GF-D8 (cell line): ENCODE data around the gene TCN2.
"Not testable (repeated sequence)": the region's sequence is repeated elsewhere in the genome, so short reads cannot be mapped to it uniquely, and the experiment has no call there.

Experiments used
- DNase-seq: peaks from one replicate; lab custom pipeline; 2025; lab: John Stamatoyannopoulos, UW

The TCN2 gene

GRCh38 chr22:30606455-30607299 lies at the start of gene TCN2:
Gene TCN2 (plus strand): TSS chr22:30607174. CDS start chr22:30607332, 158 bp downstream.
- peak; percentile 36 for DNase-seq

DNA sequence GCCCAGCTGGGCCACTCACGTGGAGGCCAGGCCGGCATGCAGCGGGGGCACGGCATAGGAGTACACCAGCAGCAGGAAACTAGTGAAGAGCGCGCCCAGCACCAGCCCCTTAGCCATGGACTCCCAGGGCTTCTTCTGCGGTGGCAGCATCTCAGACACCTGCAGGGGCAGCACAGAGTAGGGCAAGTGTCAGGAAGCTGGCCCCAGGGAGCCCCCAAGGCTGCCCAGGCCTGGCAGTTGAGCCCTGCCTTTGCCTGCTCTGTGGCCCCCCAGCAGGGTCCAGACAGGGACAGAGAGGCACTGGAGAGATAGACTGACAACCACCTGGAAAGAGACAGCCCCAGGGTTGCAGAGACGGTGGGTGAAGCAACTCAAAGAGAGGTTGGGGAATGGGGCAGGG lies 49.7 kb upstream of the TCN2 start:
- DNase-seq = no peak

GRCh38 chr22:30559889-30560288 lies 47.1 kb upstream of the TCN2 start:
- no peak for DNase-seq

- not testable (repeated sequence) for DNase-seq
These were observed 46.3 kb upstream of the TCN2 start for GRCh38 chr22:30560643-30561202.

DNA sequence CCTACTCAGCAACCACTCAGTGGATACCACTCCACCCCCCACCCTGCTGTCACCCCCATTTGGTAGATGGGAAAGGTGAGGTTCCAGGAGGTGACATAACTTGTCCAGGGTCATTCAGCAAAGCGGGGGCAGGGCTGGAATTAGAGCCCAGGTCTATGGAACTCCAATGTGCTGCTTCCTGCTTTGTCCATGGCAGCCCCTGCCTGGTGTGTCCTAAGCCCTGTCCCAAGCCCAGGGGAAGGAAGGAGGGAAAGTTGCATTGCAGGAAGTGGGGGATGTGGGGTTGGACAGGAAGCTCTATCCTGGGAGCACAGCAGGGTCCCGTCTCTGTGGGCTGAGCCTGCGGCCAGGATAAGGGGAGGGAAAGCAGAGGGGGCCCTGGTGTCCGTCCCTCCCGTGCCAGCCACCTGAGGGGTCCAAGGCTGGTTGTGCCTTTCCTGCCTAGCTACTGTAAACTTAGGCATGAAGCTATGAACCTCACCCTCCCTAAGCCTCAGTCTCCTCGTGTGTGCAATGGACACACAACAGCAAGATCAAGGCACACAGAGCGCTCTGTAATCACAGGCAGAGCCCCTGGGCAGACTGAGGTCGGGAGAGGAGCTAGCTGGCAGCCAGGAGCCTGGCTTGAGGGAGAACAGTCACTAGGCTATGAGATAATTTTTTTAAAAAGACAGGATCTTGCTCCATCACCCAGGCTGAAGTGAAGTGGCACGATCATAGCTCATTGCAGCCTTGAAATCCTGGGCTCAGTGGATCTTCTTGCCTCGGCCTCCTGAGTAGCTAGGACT lies 45.4 kb upstream of the TCN2 start:
- no peak for DNase-seq

DNA sequence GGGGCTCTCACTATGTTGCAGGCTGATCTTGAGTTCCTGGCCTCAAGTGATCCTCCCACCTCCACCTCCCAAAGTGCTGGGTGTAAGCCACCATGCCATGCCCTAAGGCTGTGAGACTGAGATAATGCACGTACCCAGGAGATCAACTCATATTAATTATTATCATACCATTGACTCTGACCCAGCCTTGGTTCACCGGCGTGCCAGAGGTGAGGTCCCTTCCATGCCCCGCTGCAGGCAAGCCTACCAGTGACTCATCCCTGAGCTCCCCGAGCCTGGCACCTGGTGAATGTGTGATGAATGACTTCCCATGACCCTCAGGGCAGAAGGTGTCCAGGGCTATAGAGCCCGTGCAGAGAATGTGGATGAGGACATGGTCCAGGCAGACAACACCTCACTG lies 44.6 kb upstream of the TCN2 start:
- no peak for DNase-seq

GRCh38 chr22:30564045-30564760 lies 42.8 kb upstream of the TCN2 start:
- no peak for DNase-seq

DNA sequence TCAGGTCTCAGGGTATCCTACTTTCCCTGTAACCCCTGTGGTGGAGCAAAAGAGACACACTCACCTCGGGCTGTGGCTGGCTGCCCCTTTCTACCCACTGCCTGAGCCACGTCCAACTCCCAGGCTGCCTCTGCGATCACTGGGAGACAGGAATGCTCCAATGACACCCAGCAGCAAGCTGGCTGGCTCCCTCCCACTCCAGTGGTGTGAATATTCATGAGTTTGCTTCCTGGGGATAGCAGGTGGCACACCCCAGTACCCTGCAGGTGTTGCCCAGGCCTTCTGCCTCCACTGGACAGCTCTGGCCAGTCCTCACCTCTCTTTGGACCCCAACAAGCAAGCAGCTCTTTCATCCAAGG lies 42.2 kb upstream of the TCN2 start:
- no peak for DNase-seq

- no peak for DNase-seq
These were observed 41.6 kb upstream of the TCN2 start for GRCh38 chr22:30565341-30565740.

DNA sequence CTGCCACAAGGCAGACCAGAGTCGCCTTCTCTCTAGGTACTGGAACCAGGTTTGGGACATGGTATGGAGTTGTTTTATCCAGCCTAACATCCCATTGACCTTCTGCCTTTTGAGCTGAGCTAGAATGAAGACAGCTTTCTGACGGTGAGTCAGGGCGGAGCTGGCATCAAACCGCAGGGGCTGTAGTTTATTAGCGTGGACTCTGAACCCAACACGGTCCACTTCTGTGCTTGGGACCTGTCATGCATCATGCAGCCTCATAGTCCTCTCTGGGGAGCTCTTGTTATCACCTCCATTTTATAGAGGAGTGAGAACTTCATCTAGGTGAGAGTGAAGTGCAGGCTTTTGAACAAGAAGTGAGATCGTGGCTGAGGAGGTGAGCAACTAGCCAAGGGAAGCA lies 40.8 kb upstream of the TCN2 start:
- no peak for DNase-seq

DNA sequence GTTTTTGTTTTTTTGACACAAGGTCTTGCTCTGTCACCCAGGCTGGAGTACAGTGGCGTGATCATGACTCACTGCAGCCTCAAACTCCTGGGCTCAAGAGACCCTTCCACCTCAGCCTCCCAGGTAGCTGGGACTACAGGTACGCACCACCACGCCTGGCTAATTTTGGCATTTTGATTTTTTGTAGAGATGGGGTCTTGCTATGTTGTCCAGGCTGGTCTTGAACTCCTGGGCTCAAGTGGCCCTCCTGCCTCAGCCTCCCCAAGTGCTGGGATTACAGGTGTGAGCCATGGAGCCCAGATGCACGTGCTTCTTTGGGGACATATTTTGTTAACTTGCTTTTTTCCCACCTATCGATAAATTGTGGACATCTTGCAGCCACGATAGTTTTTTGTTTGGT lies 39.7 kb upstream of the TCN2 start:
- DNase-seq = not testable (repeated sequence)

DNA sequence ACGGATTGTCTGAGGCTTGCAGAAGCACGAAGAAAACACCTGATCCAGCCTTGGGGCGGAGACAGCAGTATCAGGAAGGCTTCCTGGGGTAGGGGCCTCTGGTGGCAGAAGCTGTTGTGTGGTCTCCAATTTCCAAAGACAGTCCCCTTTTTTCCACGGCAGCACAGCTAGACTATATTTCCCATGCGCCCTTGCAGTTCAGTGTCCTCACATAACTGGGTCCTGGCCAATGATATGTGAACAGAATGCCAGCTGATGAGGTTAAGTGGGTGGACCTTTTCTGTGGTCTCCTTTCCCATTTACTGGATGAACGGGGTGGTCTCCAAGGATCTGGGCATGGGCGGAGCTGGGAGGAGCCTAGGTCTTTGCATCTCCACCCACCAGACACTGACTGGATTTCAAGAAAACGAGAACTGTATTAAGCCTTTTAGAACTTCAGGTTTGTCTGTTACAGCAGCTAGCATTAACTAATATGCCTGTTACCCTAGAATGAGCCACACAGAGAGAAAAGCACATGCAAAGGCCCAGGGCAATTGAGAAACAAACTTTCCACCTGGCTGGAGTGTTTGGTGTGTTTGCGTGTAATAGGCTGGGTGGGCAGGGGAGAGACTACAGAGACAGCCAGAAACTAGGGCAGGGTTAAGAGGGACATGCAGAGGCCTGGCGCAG lies 38.7 kb upstream of the TCN2 start:
- no peak for DNase-seq

GRCh38 chr22:30569674-30570202 lies 37.2 kb upstream of the TCN2 start:
- no peak for DNase-seq

DNA sequence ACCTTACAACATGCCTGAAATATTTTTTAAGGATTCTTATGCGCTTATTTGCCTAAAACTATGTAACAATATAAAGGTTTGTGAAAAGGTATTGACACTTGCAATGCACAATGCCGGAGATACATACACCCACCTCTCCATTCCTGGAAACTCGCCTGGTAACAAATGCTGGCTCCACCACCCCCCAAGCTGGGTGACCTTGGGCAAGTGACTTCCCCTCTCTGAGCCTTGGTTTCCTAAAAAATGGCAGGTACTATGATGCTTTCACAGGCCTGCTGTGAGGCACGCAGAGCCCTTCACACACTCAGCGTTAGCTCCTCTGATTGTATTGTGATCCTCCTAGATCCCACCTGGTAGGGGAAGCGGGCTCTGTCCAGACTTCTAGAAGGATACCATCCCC lies 34.8 kb upstream of the TCN2 start:
- DNase-seq = no peak

- no peak for DNase-seq
These were observed 34.0 kb upstream of the TCN2 start for GRCh38 chr22:30572840-30573593.

- no peak for DNase-seq
These were observed 33.3 kb upstream of the TCN2 start for GRCh38 chr22:30573594-30574094.

DNA sequence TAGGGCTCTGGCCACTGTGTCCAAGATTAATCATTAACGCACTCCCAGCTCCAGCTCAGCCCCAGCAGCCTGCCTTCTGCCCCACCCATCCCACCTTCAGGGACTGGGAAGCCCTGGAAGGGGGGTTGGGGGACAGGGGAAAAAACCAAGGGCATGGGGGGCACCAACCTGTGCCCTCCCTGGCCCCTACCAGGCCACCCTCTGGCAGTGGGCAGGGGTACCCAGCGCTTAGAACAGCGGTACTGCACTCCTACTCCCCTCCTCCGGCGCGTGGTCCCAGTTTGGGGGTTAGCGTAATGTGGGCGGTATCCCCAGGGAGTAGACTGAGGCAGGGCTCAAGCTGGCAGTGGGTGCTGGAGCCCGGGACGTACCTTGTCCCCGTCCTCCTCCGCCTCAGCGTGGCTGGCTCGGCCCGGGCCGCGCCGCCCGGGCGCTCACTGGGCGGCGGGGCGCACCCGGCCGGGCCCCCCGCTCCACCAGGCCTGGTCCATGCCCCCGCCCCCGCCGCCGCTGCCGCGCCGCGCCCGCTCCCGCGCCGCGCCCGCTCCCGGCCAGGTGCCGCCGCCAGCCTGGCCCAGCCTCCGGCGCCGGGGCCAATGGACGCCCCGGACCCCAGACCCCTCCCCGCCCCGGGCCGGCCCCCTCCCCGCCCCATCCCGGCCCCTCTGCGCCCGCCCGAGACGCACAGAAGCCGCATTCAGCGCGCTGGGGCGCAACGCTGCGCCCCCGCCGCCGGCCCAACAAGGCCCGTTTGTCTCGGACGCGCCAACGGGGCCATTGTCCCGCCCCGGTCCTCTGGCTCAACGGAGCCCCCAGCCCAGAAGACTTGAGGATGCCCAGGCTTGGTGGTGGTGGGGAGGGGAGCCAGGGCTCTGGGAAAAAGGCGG lies 32.6 kb upstream of the TCN2 start, which contains the start of gene GAL3ST1:
TSS of gene GAL3ST1 (minus strand) at position 571 of the 887 bp plus-strand sequence. CDS start 17,273 bp downstream, outside the sequence.
- DNase-seq = no peak

- DNase-seq = no peak
These were observed 31.8 kb upstream of the TCN2 start for GRCh38 chr22:30574997-30575671.

- no peak for DNase-seq
These were observed 31.1 kb upstream of the TCN2 start for GRCh38 chr22:30575859-30576258.
